HG03469 (cell line): ENCODE data around the gene DGKB.

ENCODE experiments used
- ATAC-seq: cut with Tn5 transposase; IDR thresholded peaks from one replicate; pipeline ENCODE4 v1.9.1; 2021; ENCODE audit warnings: mild to moderate bottlenecking, moderate library complexity, moderate number of reproducible peaks; ENCODE audit not compliant: unreplicated experiment

DGKB gene

GRCh38 chr7:14902589-14903067 lies at the start of gene DGKB:
Gene DGKB, minus strand, starts transcription at chr7:14902751.
- no peak for ATAC-seq

DNA sequence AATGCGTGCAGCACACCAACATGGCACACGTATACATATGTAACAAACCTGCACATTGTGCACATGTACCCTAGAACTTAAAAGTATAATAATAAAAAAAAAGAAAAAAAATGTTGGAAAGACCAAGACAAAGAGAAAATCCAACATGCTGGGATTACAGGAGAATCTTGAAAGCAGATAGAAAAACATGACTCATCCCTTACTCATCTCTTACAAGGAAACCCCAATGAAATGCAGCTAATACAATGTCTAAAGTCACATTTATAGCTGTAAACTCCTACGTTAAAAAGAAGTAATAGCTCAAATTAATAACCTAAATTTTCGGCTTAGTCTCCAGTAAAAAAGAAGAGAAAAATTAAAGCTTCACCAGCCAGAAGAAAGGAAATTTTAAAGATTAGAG lies 47.5 kb upstream of the DGKB start:
- ATAC-seq = no peak

DNA sequence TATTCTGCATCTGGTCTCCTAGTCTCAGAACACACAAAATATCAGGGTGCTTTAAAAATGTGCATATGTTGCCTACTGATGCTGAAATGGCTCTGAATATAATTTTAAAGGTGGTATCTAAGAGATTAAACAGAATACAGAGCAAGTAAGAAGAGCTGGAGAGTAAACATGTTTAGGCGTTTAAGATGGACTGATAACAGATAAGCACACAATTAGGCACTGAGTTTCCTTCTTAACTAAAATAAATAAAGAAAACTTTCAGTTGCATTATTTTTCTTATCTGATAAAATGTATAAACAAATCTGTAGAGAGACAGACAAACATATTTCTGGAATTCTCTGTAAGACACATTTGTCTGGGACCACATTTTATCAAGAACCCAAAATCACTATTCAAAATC lies 35.6 kb upstream of the DGKB start:
- no peak for ATAC-seq

DNA sequence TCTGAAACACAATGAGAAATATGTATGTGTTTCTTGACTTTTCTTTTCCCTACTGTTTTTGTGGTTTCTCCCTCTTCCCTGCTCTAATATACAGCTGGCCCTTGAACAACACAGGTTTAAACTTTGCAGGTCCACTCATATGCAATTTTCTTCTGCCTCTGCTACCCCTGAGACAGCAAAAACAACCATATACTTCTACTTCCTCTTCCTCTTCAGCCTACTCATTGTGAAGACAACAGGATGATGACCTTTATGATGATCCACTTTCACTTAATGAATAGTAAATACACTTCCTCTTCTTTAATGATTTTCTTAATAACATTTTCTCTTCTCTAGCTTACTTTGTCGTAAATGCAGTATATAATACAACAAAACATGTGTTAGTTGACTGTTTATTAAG lies 35.0 kb upstream of the DGKB start:
- no peak for ATAC-seq

DNA sequence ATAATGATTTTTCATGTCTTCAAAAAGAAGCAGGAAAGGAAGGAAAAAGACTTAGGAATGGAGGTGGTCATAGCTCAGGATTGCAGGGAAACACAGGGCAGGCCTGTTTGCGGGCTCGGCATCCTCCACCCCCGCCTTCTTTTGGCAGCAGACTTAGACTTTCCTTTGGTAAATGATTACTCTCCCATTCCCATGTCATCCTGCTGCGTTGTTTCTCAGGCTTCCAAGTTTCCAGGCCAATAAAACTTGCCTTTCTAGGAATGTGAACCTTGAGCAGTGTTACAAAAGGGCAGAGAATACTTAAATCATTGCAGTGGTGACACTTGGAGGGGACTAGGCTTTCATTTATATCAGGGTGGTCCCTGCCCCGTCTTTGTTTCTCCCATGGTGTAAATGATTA lies 34.0 kb upstream of the DGKB start:
- no peak for ATAC-seq

- no peak for ATAC-seq
Measured at GRCh38 chr7:14934839-14935238, 32.3 kb upstream of the DGKB start.

DNA sequence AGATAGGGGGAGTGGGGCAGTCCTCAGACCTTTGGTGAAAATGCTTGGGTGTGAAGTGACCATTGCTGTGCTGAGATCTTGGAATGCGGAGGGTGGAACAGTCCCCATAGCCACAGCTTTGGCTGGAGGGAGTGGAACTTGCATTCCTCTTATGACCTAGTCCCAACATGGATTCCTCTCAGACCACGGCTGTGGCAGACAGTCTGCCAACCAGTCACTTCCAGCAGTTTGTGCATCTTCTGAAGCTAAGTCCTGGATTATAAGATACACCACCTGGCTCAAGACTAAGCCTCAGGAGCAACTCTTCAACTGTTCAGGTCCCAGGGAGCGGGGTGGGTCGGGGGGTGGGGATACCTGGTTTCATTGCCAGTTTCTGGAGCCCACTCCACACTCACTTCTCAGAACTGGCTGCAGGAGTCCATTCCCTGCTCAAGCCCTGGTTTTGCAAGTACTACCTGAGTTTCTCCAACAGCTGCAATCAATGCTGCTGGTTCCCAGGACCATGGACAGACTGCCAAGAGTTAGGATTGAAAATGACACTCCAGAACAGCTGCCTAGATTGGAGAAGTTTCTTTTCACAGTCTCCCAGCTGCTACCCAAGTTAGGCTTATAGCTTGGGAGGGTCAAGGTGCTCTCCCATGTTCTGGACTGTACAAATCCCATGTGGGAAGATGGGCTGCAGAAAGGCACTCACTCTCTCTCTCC lies 29.1 kb upstream of the DGKB start:
- no peak for ATAC-seq

GRCh38 chr7:14924398-14924797 lies 21.8 kb upstream of the DGKB start:
- ATAC-seq = no peak

GRCh38 chr7:14911077-14911476 lies 8.5 kb upstream of the DGKB start:
- no peak for ATAC-seq

DNA sequence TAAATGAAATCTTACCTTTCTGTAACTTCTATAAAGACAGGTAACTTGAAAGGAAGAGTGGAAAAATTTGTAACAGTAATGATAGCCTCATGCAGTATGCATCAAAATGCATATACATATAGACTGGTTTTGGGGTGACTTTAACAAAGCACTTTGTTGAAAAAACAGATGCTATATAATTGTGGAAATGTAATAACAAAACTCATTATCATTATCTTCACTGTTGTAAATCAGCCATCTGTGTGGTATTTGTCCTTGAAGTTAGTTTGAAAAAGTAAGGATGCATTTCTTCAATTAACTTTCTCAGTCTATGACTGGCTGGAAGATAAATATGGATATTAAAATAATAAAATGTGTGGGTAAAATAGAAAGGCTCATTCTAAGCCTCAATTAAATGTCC lies 6.1 kb upstream of the DGKB start:
- ATAC-seq = no peak

- no peak for ATAC-seq
Measured at GRCh38 chr7:14905764-14906163, 3.2 kb upstream of the DGKB start.

GRCh38 chr7:14900051-14900450 lies 2.5 kb downstream of the DGKB start:
- ATAC-seq = no peak

DNA sequence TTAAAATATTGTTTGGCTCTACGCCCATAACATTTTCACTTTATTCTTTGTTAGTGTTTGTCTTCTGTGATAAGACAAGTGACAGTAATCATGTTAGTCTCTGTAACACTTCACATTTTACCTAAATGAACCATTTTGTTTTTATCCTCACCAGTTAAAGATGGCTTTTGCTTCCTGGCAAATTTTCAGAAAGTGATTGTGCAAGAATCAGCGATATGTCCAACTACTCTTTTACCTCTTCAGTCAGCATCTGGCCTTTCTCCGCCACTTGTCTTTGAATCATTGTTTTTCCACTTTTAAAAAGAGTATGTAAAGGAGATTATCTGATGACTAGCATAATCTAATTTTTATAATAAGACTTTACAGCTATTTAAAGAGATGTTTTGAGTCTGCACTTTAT lies 3.5 kb downstream of the DGKB start:
- ATAC-seq = no peak

DNA sequence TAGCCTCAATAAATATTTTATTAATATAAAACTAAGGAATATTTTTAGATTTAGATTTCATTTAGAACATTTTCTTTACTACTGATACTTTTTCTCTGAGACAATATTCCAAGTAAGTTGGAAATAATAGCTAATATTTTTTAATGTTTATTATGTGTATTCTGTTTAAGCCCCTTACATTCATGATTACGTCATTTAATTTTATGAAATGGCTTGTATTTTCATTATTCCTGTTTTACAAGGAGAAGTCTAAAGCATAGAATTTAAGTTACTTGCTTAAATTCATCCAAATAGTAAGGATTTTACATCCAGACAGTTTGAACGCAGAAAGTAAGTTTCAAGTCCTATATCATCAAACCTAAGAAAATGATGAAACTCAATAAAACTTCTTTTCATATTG lies 6.1 kb downstream of the DGKB start:
- ATAC-seq = no peak

- no peak for ATAC-seq
Measured at GRCh38 chr7:14894826-14895225, 7.7 kb downstream of the DGKB start.

GRCh38 chr7:14892961-14893360 lies 9.6 kb downstream of the DGKB start:
- ATAC-seq = no peak

- ATAC-seq = no peak
Measured at GRCh38 chr7:14891289-14891688, 11.3 kb downstream of the DGKB start.

GRCh38 chr7:14888962-14889361 lies 13.6 kb downstream of the DGKB start:
- ATAC-seq = no peak

GRCh38 chr7:14886533-14886932 lies 16.0 kb downstream of the DGKB start:
- no peak for ATAC-seq

- no peak for ATAC-seq
Measured at GRCh38 chr7:14875941-14876587, 26.5 kb downstream of the DGKB start.

- no peak for ATAC-seq
Measured at GRCh38 chr7:14871880-14872279, 30.7 kb downstream of the DGKB start.

- ATAC-seq = no peak
Measured at GRCh38 chr7:14870394-14870793, 32.2 kb downstream of the DGKB start.

- no peak for ATAC-seq
Measured at GRCh38 chr7:14868937-14869336, 33.6 kb downstream of the DGKB start.
